Type B pancreatic cell (in vitro differentiated cells): ENCODE measurements around the gene IPO7. TPM values are rescaled to one million over a fixed set of nuclear protein-coding genes. Genes with fewer than 3 reads are reported as not detected.
"Not testable (repeated sequence)": the region's sequence is repeated elsewhere in the genome, so short reads cannot be mapped to it uniquely, and the experiment has no call there.

Experiments
- DNase-seq: peaks from one replicate; pipeline ENCODE4 v3.0.0; 2021; ENCODE audit warnings: mixed read lengths; ENCODE audit not compliant: unreplicated experiment; ENCODE audit errors: extremely low spot score
- H3K27ac Mint-ChIP-seq: 2 replicates; pipeline ENCODE4 v1.8.0; 2021; ENCODE audit warnings: mild to moderate bottlenecking, mixed read lengths
- H3K27me3 Mint-ChIP-seq: 2 replicates; pipeline ENCODE4 v1.8.0; 2021; ENCODE audit warnings: mixed read lengths
- H3K36me3 Mint-ChIP-seq: 2 replicates; pipeline ENCODE4 v1.8.0; 2021; ENCODE audit warnings: mixed read lengths
- H3K4me1 Mint-ChIP-seq: one replicate; pipeline ENCODE4 v1.8.0; 2021; ENCODE audit warnings: mixed read lengths; ENCODE audit not compliant: unreplicated experiment
- H3K4me3 Mint-ChIP-seq: 2 replicates; pipeline ENCODE4 v1.8.0; 2021; ENCODE audit warnings: mild to moderate bottlenecking, mixed read lengths
- H3K9me3 Mint-ChIP-seq: 2 replicates; pipeline ENCODE4 v1.8.0; 2021; ENCODE audit warnings: mixed read lengths
- long read RNA-seq: library from polyadenylated mRNA; unstranded; transcript quantifications from one replicate; pipeline ENCODE4 v2.0.0, GENCODE V29; 2020
- total RNA-seq: library from RNA; stranded (reverse); gene quantifications from 2 replicates; pipeline ENCODE4 v1.2.1, GENCODE V29; 2021; ENCODE audit warnings: low replicate concordance
- TF ChIP-seq, protein P1 (sequence below): fragments of 200-600 bp; sonication (generic); conservative IDR thresholded peaks from 2 replicates; pipeline ENCODE4 v1.5.0; 2021; ENCODE audit warnings: antibody characterized with exemption, mild to moderate bottlenecking

The IPO7 gene
- 137 and 159 TPM in 2 replicates for total RNA-seq
- long read RNA-seq, full-length matches to known transcripts: 25 of 107 reads
- long read RNA-seq, partial matches to known transcripts: 59 of 107 reads
- long read RNA-seq, other reads (novel, unspliced or antisense): 23 of 107 reads

DNA sequence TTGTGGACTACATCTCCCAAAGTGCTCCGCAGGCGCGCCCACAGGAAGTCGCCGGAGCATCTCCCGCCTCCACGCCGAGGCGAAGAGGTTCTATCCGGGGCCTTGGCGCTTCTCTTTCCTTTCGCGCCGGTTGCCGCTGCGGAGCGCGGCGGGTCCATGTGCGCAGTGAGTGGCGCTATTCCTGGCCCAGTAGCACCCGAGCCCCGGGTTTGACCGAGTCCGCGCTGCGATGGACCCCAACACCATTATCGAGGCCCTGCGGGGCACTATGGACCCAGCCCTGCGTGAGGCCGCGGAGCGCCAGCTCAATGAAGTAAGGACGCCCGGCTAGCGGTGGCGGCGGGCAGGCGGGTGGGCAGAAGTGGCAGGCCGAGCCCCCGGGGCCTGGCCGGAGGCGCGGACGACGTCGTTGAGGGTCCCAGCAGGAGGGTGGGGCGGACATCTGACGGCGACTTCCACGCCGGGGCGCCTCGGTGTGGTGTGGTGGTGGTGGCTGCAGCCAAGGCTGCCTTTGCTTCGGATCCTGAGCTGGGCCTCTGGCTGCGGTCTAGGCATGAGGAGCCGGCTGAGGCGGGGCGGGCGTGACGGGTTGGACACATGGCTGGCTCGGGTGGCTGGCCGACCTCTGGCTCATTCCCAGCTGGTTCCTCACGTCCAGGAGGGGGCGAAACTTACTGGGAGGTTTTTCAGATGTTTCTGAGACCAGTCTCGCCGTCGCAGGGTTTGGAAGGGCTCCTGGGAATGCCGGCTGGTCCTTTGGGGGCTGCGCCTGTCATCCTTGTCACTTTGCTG lies at the start of gene IPO7:
Gene IPO7, plus strand, starts transcription at position 118 of the 792 bp plus-strand sequence. Its CDS starts 112 bp downstream, at position 230.
- peaks cover 27% of the 10 kb centered on the region for H3K4me1 Mint-ChIP-seq
- H3K27ac Mint-ChIP-seq: peak within 1 kb of the TSS; percentile 93
- no peaks in the 10 kb centered on the region for H3K27me3 Mint-ChIP-seq
- peak; percentile 88 for DNase-seq
- peaks cover 4% of the 10 kb centered on the region for H3K9me3 Mint-ChIP-seq
- TF ChIP-seq, protein P1, sequence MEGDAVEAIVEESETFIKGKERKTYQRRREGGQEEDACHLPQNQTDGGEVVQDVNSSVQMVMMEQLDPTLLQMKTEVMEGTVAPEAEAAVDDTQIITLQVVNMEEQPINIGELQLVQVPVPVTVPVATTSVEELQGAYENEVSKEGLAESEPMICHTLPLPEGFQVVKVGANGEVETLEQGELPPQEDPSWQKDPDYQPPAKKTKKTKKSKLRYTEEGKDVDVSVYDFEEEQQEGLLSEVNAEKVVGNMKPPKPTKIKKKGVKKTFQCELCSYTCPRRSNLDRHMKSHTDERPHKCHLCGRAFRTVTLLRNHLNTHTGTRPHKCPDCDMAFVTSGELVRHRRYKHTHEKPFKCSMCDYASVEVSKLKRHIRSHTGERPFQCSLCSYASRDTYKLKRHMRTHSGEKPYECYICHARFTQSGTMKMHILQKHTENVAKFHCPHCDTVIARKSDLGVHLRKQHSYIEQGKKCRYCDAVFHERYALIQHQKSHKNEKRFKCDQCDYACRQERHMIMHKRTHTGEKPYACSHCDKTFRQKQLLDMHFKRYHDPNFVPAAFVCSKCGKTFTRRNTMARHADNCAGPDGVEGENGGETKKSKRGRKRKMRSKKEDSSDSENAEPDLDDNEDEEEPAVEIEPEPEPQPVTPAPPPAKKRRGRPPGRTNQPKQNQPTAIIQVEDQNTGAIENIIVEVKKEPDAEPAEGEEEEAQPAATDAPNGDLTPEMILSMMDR: peak; percentile 45
- peak within 1 kb of the TSS; percentile 95 for H3K4me3 Mint-ChIP-seq
- peaks cover 18% of the 10 kb centered on the region for H3K36me3 Mint-ChIP-seq

DNA sequence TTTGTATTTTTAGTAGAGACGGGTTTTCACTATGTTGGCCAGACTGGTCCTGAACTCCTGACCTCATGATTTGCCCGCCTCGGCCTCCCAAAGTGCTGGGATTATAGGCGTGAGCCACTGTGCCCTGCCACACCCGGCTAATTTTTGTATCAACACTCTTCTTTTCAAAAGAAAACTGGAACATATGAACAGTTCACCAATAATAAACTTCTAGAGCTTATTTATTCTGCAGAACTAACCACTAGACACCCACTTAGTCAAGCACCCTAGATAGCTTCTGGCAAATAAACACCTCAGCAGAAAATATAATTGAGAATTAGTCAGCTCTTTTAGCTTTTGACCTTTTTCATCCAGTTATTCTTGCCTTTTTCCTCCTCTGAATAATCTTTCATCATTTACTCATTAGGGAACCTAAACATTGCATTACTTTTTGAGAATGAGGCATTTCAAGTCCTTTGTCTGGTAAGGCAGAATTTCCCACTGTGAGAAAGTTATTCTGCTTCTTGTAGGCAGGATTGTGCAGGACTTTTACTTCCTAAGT lies 42.7 kb upstream of the IPO7 start:
- H3K4me3 Mint-ChIP-seq: no peak overlapping the region
- H3K27ac Mint-ChIP-seq: no peak overlapping the region
- TF ChIP-seq, protein P1: no peak
- H3K9me3 Mint-ChIP-seq: no peaks in the 10 kb centered on the region
- no peaks in the 10 kb centered on the region for H3K27me3 Mint-ChIP-seq
- no peak for DNase-seq
- H3K4me1 Mint-ChIP-seq: peaks cover 9% of the 10 kb centered on the region
- no peaks in the 10 kb centered on the region for H3K36me3 Mint-ChIP-seq

DNA sequence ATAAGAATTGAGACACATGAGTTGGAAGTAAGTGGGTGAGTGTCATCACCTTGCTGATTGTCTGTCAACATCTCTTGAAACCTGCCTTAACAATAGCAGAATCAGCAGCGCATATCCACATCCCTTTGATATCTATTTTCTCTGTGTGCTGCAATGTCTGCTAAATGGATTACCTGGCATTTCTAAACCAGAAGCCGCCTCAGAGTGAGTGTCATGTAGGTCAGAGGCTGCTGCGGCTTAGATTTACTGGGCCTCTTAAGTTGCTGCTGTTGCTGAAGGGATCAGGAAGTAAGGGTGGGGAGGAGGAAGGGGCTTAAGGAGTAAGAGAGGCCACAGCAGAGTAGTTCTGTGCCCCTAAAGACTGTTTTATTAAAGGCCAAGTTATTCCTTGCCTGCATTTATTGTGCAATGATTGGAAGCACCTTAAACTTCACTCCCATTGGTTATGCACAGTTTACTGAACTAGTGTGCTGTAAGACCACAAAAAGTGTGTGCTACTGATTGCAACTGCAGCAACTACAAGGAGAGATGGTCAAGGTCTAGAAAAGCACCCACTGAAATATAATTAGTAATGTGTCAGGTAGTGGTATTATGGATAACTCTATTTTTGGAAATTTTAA lies 40.3 kb upstream of the IPO7 start:
- Mint-ChIP-seq H3K4me1 (peaks cover 9% of the 10 kb centered on the region), H3K27ac (peak overlapping the region; percentile 19)

DNA sequence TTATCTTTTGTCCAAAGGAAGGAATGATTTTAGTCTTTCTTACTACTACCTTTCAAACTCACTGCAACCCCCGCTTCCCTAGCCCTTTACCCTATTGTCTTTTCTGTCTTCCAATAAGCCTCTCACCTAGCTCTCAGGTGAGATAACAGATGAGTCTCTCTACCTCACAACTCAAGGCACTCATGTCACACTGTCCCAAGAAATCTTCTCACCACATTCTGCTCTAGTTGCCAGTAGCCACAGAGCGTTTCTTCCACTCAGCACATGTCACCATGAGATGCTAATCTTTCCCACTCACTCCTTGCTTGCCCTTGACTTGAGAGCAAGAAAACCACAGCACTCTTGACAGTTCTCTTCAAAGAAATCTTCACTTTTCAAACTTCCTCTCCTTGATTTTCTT lies 37.4 kb upstream of the IPO7 start:
- Mint-ChIP-seq H3K36me3 (no peaks in the 10 kb centered on the region), H3K27ac (no peak overlapping the region), H3K4me3 (no peak overlapping the region), H3K27me3 (no peaks in the 10 kb centered on the region), H3K9me3 (no peaks in the 10 kb centered on the region), H3K4me1 (peaks cover 9% of the 10 kb centered on the region)
- TF ChIP-seq, protein P1: no peak
- DNase-seq: no peak

More for the DNA sequence above, 40.3 kb upstream of the IPO7 start:
- H3K4me3 Mint-ChIP-seq: no peak overlapping the region
- H3K36me3 Mint-ChIP-seq: no peaks in the 10 kb centered on the region
- H3K27me3 Mint-ChIP-seq: no peaks in the 10 kb centered on the region
- no peak for DNase-seq
- TF ChIP-seq, protein P1: no peak
- no peaks in the 10 kb centered on the region for H3K9me3 Mint-ChIP-seq

DNA sequence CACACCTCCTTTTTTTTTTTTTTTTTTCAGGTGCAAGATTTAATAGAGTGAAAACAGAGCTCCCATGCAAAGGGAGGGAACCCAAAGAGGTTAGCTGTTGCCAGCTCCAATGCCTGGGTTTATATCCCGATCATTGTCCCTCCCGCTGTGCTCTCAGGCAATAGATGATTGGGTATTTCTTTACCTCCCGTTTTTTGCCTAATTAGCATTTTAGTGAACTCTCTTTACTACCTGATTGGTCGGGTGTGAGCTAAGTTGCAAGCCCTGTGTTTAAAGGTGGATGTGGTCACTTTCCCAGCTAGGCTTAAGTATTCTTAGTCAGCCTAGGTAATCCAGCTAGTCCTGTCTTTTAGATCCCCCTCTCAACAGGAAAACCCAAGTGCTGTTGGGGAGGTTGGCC lies 36.7 kb upstream of the IPO7 start:
- not testable (repeated sequence) for H3K9me3 Mint-ChIP-seq, H3K27ac Mint-ChIP-seq, H3K4me3 Mint-ChIP-seq, H3K36me3 Mint-ChIP-seq, H3K27me3 Mint-ChIP-seq, H3K4me1 Mint-ChIP-seq, DNase-seq
